Fibroblast of villous mesenchyme (primary cell): ENCODE measurements around the gene HES5. TPM values are rescaled to one million over a fixed set of nuclear protein-coding genes. Genes with fewer than 3 reads are reported as not detected.
"Not testable (repeated sequence)": the region's sequence is repeated elsewhere in the genome, so short reads cannot be mapped to it uniquely, and the experiment has no call there.

ENCODE experiments used
- DNase-seq: peaks from one replicate; pipeline ENCODE4 v3.0.0-alpha.2; 2010; ENCODE audit warnings: low read depth
- H3K4me3 ChIP-seq: 2 replicates; pipeline ENCODE4 v1.5.1; 2011; ENCODE audit warnings: low read depth, mild to moderate bottlenecking, low read length
- total RNA-seq: library from RNA; depleted of rRNA; stranded (reverse); fragments of >200 nt; gene quantifications from 2 replicates; pipeline ENCODE4 v1.2.3, GENCODE V29; 2012
- TF ChIP-seq, protein P1 (sequence below): IDR thresholded peaks from 2 replicates; pipeline ENCODE4 v1.5.1; 2012; ENCODE audit warnings: low read depth, mild to moderate bottlenecking, low read length; ENCODE audit not compliant: insufficient read depth

Gene HES5
- total RNA-seq, 1 donor: under 0.01 TPM

DNA sequence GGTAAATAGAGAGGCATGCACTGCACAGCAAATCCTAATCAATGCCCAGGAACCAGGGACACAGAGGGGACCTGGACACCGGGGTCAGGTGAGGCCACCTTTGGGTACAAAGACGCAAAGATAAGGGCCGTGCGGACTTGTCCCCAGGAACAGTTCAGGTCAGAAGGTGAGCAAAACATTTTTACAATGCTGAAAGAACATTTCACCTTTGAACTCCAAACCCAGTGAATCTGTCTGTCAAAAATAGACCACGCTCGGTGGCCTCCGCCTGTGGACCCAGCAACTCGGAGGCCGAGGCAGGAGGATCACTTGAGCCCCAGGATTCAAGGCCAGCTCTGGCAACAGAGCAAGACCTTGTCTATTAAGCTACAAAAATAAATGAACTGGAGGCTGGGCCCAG is 41.3 kb upstream of the HES5 start:
- TF ChIP-seq, protein P1, sequence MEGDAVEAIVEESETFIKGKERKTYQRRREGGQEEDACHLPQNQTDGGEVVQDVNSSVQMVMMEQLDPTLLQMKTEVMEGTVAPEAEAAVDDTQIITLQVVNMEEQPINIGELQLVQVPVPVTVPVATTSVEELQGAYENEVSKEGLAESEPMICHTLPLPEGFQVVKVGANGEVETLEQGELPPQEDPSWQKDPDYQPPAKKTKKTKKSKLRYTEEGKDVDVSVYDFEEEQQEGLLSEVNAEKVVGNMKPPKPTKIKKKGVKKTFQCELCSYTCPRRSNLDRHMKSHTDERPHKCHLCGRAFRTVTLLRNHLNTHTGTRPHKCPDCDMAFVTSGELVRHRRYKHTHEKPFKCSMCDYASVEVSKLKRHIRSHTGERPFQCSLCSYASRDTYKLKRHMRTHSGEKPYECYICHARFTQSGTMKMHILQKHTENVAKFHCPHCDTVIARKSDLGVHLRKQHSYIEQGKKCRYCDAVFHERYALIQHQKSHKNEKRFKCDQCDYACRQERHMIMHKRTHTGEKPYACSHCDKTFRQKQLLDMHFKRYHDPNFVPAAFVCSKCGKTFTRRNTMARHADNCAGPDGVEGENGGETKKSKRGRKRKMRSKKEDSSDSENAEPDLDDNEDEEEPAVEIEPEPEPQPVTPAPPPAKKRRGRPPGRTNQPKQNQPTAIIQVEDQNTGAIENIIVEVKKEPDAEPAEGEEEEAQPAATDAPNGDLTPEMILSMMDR: no peak
- no peak overlapping the region for H3K4me3 ChIP-seq
- no peak for DNase-seq

DNA sequence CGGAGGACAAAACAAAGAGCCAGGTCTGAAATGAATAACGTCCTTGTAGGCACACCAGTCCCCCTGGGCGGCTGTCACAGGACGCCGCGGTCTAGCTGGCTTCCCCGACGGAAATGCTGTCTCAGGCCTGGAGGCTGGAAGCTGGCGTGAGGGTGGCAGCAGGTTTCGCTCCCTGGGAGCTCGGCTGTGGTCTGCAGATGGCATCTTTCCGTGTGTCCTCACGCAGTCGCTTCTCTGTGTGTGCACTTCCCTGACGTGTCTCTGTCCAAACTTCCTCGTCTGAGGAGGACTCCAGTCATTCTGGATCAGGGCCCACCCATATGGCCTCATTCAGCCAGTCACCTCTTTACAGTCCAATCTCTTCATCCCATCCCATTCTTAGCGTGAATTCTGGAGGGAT is 40.3 kb upstream of the HES5 start:
- DNase-seq: no peak
- H3K4me3 ChIP-seq: no peak overlapping the region
- TF ChIP-seq, protein P1: no peak

DNA sequence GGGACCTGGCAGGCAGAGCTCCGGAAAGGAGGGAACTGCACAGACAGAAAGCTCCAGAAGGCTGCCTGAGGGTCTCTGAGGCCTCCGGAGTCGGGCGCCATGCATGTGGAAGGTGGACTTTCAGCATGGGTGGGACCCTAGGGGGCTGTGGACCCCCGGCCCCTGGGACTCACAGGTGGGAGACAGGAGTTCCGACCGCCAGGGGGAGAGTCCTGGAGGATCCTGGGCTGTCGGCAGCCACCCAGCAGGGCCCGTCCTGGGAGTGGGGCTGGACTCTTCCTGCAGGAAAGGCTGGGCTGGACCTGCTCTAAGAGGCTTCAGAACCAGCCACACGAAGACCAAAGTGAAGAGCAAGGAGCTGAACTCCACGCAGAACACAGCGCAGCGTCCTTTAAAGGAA is 39.6 kb upstream of the HES5 start:
- DNase-seq, H3K4me3 ChIP-seq: not testable (repeated sequence)

DNA sequence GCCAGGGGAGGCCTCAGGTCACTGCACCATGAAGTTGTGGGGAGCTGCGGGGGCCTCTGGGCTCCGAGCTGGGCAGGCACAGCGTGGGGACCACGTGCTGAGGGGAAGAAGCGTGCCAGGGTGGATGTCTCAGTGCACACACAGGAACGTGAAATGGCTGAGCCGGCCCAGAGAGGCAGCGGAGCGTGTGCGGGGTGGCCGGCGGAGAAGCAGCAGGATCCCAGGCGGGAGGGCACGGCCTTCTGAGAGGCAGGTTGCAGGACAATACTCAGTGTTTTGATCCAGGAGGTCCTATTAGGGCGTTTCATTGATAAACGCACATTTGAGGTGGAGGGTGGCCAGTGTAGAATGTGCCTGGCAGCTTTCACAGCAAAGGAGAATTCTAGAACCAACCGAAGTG is 39.0 kb upstream of the HES5 start:
- TF ChIP-seq, protein P1: no peak
- no peak overlapping the region for H3K4me3 ChIP-seq
- DNase-seq: no peak

DNA sequence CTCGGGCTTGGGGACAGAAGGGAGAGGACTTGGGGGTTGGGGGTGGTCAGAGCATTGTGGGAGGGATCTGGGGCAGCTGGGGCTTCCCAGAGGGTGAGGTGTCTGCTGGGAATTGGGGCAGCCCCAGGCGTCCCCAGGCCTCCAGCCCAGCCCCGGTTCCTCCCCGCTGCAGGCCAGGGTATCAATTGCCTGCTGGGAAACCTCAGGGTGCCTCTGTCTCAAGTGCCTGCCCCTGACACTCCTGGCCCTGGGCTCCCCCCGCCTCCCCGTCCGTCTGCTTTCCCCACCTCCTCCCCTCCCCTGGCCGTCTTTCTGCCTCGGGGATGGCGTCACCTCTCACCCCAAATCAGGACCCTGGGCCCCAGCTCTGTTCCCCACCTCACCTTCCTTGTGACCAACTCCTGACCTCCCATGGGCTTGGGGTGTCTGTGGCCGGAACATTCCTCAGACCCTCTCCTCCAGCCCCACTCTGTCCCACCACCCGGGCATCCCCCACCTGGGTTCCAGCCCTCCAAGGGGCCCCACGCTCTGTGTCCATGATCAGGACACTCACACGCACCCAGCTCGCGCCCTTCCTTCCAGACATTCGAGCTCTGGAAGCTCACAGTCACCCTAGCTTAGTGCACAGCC is 38.2 kb upstream of the HES5 start:
- H3K4me3 ChIP-seq, DNase-seq: not testable (repeated sequence)

DNA sequence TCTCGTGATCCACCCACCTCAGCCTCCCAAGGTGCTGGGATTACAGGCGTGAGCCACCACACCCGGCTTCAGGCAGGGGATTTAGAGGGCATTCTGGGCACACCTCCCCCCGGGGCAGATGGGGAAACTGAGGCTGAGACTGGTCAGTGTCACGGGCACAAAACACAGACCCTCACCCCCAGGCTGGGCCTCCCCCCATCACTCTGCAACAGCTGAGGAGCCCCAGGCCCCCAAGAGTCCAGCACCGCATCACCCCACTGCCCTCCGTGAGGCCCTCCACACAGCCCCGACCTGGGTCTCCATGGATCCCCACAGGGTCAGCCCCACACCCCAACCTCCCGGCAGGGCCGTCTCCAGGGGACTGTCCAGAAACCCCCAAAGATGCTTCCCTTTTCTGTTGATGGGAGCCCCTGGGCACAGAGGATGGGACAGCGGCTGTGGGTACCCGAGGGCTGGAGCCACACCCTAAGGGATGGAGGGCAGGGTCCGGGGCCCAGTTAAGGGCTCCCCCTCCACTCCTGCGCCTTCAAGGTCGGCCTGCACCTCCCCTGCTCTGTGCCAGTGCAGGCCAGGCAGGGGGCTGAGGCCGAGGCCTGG is 37.1 kb upstream of the HES5 start:
- no peak for DNase-seq
- H3K4me3 ChIP-seq: no peak overlapping the region
- TF ChIP-seq, protein P1: no peak

DNA sequence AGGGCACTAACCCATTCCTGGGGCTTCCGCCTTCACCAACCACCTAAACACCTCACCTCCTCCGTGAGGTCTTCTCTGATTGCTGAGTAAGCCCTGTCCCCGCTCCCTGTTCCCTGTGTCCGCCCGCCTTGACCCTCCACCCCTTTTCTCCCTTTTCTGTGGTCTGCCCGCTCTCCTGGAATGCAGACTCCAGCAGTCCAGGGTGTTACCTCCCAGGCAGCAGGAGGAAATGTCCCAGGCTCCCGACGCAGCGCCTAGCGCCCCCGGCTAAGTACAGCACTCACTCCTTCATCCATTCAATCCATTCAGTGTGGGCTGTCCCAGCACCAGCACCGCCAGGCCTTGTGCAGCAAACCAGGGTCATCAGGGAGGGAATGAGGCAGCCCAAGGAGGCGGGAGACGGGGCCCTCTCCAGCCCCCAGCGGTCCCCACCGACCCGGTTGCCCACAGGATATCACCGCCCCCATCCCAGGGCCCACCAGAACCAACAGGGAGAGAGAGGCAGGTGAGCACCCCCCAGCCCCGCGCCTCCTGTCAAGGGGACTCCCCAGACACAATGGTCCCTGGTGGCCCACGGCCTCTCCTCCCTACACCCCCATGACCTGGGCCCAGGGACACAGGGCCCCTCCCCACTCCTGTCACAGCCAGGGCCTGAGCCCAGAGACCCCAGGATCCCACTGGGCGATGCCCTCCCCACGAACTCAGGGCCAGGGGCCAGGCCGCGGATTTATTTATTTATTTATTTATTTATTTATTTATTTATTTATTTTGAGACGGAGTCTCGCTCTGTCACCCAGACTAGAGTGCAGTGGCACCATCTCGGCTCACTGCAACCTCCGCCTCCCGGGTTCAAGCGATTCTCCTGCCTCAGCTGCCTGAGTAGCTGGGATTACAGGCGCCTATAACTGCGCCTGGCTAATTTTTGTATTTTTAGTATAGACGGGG is 36.3 kb upstream of the HES5 start:
- H3K4me3 ChIP-seq: no peak overlapping the region
- TF ChIP-seq, protein P1: no peak
- DNase-seq: no peak
